ENCODE measurements around the gene REXO5. TPM values are rescaled to one million over a fixed set of nuclear protein-coding genes. Genes with fewer than 3 reads are reported as not detected.

Gene REXO5
- total RNA-seq, 4 donors from 2014 or later, result 4.1 to 17.5 (median 6.4) TPM

GRCh38 chr16:20874088-20874581, 67.8 kb downstream of the REXO5 start:
- no peaks in the 10 kb centered on the region for H3K36me3 ChIP-seq
- DNase-seq, result no peak
- in situ Hi-C loops (cut with MboI; ENCODE audit: low pct_ligation_motif_present in 1 of 4, low pct_unique_long_range_greater_than_20kb in 1 of 4, low sequenced_read_pairs in 3 of 4), result no loop called here
- H3K4me1 ChIP-seq, result peaks cover 20 to 61% (median 35%) of the 10 kb centered on the region in 4 donors
- H3K27me3 ChIP-seq, result no peaks in the 10 kb centered on the region
- 68 to 92% methylated on average over 4 of the region's 4 CpGs for WGBS, 2 donors (ENCODE audit: low coverage in 1 of 2)
- no peaks in the 10 kb centered on the region for H3K9me3 ChIP-seq
- TF ChIP-seq EP300 (IDR thresholded peaks at IDR 0.05; ENCODE audit: low read depth), result no peak
- no peak for TF ChIP-seq CTCF (IDR thresholded peaks at IDR 0.05)
- no peak for TF ChIP-seq POLR2AphosphoS5 (IDR thresholded peaks at IDR 0.05)
- no peak for TF ChIP-seq POLR2A (IDR thresholded peaks at IDR 0.05)
- intact Hi-C loops (cut with DNase I; ENCODE audit: low total_unique reads), result no loop called here
- H3K27ac ChIP-seq, result peak overlapping the region in 1 of 4 donors; percentile 19
- no peak overlapping the region for H3K4me3 ChIP-seq

- DNase-seq, result no peak
- no peak overlapping the region for H3K27ac ChIP-seq
- no peaks in the 10 kb centered on the region for H3K9me3 ChIP-seq
- no peaks in the 10 kb centered on the region for H3K27me3 ChIP-seq
- H3K4me1 ChIP-seq, result peaks cover 17 to 61% (median 31%) of the 10 kb centered on the region in 4 donors
- TF ChIP-seq CTCF (IDR thresholded peaks at IDR 0.05) (no peak), POLR2AphosphoS5 (IDR thresholded peaks at IDR 0.05) (no peak), POLR2A (IDR thresholded peaks at IDR 0.05) (no peak), EP300 (IDR thresholded peaks at IDR 0.05; ENCODE audit: low read depth) (no peak)
- intact Hi-C loops (cut with DNase I; ENCODE audit: low total_unique reads), result no loop called here
- no peak overlapping the region for H3K4me3 ChIP-seq
- no peaks in the 10 kb centered on the region for H3K36me3 ChIP-seq
- 50 to 63% methylated on average over 1 of the region's 1 CpG for WGBS, 2 donors (ENCODE audit: low coverage in 1 of 2)
- in situ Hi-C loops (cut with MboI; ENCODE audit: low pct_ligation_motif_present in 1 of 4, low pct_unique_long_range_greater_than_20kb in 1 of 4, low sequenced_read_pairs in 3 of 4), result no loop called here
These were observed 69.0 kb downstream of the REXO5 start for GRCh38 chr16:20875355-20875650.

- Histone ChIP-seq H3K4me1 (peaks cover 23 to 70% (median 47%) of the 10 kb centered on the region in 4 donors), H3K27ac (peak overlapping the region; percentile 16 to 76 (median 52)), H3K9me3 (no peaks in the 10 kb centered on the region), H3K36me3 (no peaks in the 10 kb centered on the region), H3K4me3 (no peak overlapping the region), H3K27me3 (no peaks in the 10 kb centered on the region)
- in situ Hi-C loops (cut with MboI; ENCODE audit: low pct_ligation_motif_present in 1 of 4, low pct_unique_long_range_greater_than_20kb in 1 of 4, low sequenced_read_pairs in 3 of 4) (no loop called here), intact Hi-C loops (cut with DNase I; ENCODE audit: low total_unique reads) (no loop called here)
- DNase-seq, result no peak
- no peak for TF ChIP-seq POLR2A (IDR thresholded peaks at IDR 0.05)
- 53 to 90% methylated on average over 2 to 5 of the region's 5 CpGs for WGBS, 2 donors (ENCODE audit: low coverage in 1 of 2)
These were observed 72.4 kb downstream of the REXO5 start for GRCh38 chr16:20878682-20879147.

- WGBS, 2 donors (ENCODE audit: low coverage in 1 of 2), result 42 to 54% methylated on average over 7 of the region's 7 CpGs
- in situ Hi-C loops (cut with MboI; ENCODE audit: low pct_ligation_motif_present in 1 of 4, low pct_unique_long_range_greater_than_20kb in 1 of 4, low sequenced_read_pairs in 3 of 4), result no loop called here
- Histone ChIP-seq H3K9me3 (no peaks in the 10 kb centered on the region), H3K27ac (peak overlapping the region; percentile 16 to 76 (median 52)), H3K36me3 (no peaks in the 10 kb centered on the region), H3K4me3 (no peak overlapping the region), H3K27me3 (no peaks in the 10 kb centered on the region), H3K4me1 (peaks cover 28 to 73% (median 49%) of the 10 kb centered on the region in 4 donors)
- TF ChIP-seq POLR2A (IDR thresholded peaks at IDR 0.05) (no peak), POLR2AphosphoS5 (IDR thresholded peaks at IDR 0.05) (no peak), EP300 (IDR thresholded peaks at IDR 0.05; ENCODE audit: low read depth) (no peak), CTCF (IDR thresholded peaks at IDR 0.05) (no peak)
- DNase-seq, result no peak
- intact Hi-C loops (cut with DNase I; ENCODE audit: low total_unique reads), result no loop called here
These were observed 73.1 kb downstream of the REXO5 start for GRCh38 chr16:20879175-20880040.
